ENCODE data around the gene SECISBP2L.

DNA sequence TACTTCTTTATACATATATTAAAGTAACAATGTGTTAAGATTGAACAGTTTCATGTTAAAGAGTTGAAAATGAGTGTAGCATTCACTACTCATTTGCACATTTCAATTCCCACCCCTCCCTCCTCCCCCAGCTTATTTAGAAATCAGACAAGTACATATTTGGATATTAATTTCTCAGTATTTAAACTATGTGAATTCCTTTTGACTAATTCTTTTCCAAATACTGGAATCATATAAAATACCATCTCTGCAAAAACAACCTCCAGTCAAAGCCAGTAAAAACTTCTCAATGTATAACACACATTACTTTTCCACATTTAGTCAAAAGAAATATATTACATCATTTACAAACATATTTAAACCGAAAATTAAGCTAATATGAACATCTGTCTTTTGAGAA is 57.1 kb downstream of the SECISBP2L start:
- TF ChIP-seq POLR2A (IDR thresholded peaks at IDR 0.05): no peak
- TF ChIP-seq, protein P1, sequence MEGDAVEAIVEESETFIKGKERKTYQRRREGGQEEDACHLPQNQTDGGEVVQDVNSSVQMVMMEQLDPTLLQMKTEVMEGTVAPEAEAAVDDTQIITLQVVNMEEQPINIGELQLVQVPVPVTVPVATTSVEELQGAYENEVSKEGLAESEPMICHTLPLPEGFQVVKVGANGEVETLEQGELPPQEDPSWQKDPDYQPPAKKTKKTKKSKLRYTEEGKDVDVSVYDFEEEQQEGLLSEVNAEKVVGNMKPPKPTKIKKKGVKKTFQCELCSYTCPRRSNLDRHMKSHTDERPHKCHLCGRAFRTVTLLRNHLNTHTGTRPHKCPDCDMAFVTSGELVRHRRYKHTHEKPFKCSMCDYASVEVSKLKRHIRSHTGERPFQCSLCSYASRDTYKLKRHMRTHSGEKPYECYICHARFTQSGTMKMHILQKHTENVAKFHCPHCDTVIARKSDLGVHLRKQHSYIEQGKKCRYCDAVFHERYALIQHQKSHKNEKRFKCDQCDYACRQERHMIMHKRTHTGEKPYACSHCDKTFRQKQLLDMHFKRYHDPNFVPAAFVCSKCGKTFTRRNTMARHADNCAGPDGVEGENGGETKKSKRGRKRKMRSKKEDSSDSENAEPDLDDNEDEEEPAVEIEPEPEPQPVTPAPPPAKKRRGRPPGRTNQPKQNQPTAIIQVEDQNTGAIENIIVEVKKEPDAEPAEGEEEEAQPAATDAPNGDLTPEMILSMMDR (IDR thresholded peaks at IDR 0.05): no peak
